ENCODE data around the gene SMIM14. TPM values are rescaled to one million over a fixed set of nuclear protein-coding genes. Genes with fewer than 3 reads are reported as not detected.

The SMIM14 gene
- total and polyA plus RNA-seq, 2 donors (not counting 1 experiment from before 2014, with no cell fraction given), result 39.0 to 41.4 TPM

- DNase-seq (ENCODE audit: low read depth in 2 of 2), result no peak
- Histone ChIP-seq H3K36me3 (ENCODE audit: control insufficient read depth, insufficient read depth, low read length) (no peaks in the 10 kb centered on the region), H3K4me3 (replicated peaks in 1 of 4; ENCODE audit: control extremely low read depth in 1 of 4, insufficient read depth in 1 of 4, low read depth in 3 of 4, low read length in 4 of 4) (no peak overlapping the region), H3K27ac (ENCODE audit: insufficient read depth, low read length) (no peak overlapping the region), H3K9ac (ENCODE audit: insufficient read depth, low read length) (no peak overlapping the region), H4K20me1 (ENCODE audit: control insufficient read depth, extremely low read depth, insufficient read depth, low read length) (no peaks in the 10 kb centered on the region), H3K4me2 (ENCODE audit: extremely low read depth, insufficient read depth, low read length) (no peak overlapping the region), H2AFZ (ENCODE audit: low read length) (no peak overlapping the region), H3K9me3 (ENCODE audit: control insufficient read depth, insufficient read depth, low read depth, low read length) (no peaks in the 10 kb centered on the region), H3K27me3 (ENCODE audit: control insufficient read depth, insufficient read depth, low read length) (no peaks in the 10 kb centered on the region), H3K79me2 (ENCODE audit: control insufficient read depth, insufficient read depth, low read length) (no peaks in the 10 kb centered on the region), H3K4me1 (ENCODE audit: control insufficient read depth, extremely low read depth, insufficient read depth, low read length) (no peaks in the 10 kb centered on the region)
- TF ChIP-seq EZH2 (IDR thresholded peaks at IDR 0.05; ENCODE audit: low read length, missing control alignments), result no peak
- no peak for TF ChIP-seq CTCF (conservative IDR thresholded peaks at IDR 0.05 in 1 of 2, IDR thresholded peaks at IDR 0.05 in 1 of 2; ENCODE audit: low read depth in 1 of 2, low read length in 2 of 2)
These were observed 11.1 kb upstream of the SMIM14 start for GRCh38 chr4:39649639-39650265.

- H2AFZ ChIP-seq (ENCODE audit: low read length), result no peak overlapping the region
- H3K36me3 ChIP-seq (ENCODE audit: control insufficient read depth, insufficient read depth, low read length), result no peaks in the 10 kb centered on the region
- no peak for TF ChIP-seq CTCF (conservative IDR thresholded peaks at IDR 0.05 in 1 of 2, IDR thresholded peaks at IDR 0.05 in 1 of 2; ENCODE audit: low read depth in 1 of 2, low read length in 2 of 2)
- no peak for TF ChIP-seq EZH2 (IDR thresholded peaks at IDR 0.05; ENCODE audit: low read length, missing control alignments)
- H3K4me2 ChIP-seq (ENCODE audit: extremely low read depth, insufficient read depth, low read length), result no peak overlapping the region
- no peaks in the 10 kb centered on the region for H4K20me1 ChIP-seq (ENCODE audit: control insufficient read depth, extremely low read depth, insufficient read depth, low read length)
- no peaks in the 10 kb centered on the region for H3K27me3 ChIP-seq (ENCODE audit: control insufficient read depth, insufficient read depth, low read length)
- no peak overlapping the region for H3K4me3 ChIP-seq (replicated peaks in 1 of 4; ENCODE audit: control extremely low read depth in 1 of 4, insufficient read depth in 1 of 4, low read depth in 3 of 4, low read length in 4 of 4)
- DNase-seq (ENCODE audit: low read depth in 2 of 2), result no peak
- no peaks in the 10 kb centered on the region for H3K4me1 ChIP-seq (ENCODE audit: control insufficient read depth, extremely low read depth, insufficient read depth, low read length)
- no peaks in the 10 kb centered on the region for H3K79me2 ChIP-seq (ENCODE audit: control insufficient read depth, insufficient read depth, low read length)
- H3K9ac ChIP-seq (ENCODE audit: insufficient read depth, low read length), result no peak overlapping the region
- no peak overlapping the region for H3K27ac ChIP-seq (ENCODE audit: insufficient read depth, low read length)
- no peaks in the 10 kb centered on the region for H3K9me3 ChIP-seq (ENCODE audit: control insufficient read depth, insufficient read depth, low read depth, low read length)
These were observed 10.3 kb upstream of the SMIM14 start for GRCh38 chr4:39648827-39649558.

GRCh38 chr4:39648213-39648612, 9.5 kb upstream of the SMIM14 start:
- Histone ChIP-seq H3K9me3 (ENCODE audit: control insufficient read depth, insufficient read depth, low read depth, low read length) (no peaks in the 10 kb centered on the region), H3K27me3 (ENCODE audit: control insufficient read depth, insufficient read depth, low read length) (no peaks in the 10 kb centered on the region), H3K27ac (ENCODE audit: insufficient read depth, low read length) (no peak overlapping the region), H3K4me3 (replicated peaks in 1 of 4; ENCODE audit: control extremely low read depth in 1 of 4, insufficient read depth in 1 of 4, low read depth in 3 of 4, low read length in 4 of 4) (no peak overlapping the region), H3K4me1 (ENCODE audit: control insufficient read depth, extremely low read depth, insufficient read depth, low read length) (no peaks in the 10 kb centered on the region), H3K36me3 (ENCODE audit: control insufficient read depth, insufficient read depth, low read length) (no peaks in the 10 kb centered on the region), H3K4me2 (ENCODE audit: extremely low read depth, insufficient read depth, low read length) (no peak overlapping the region), H3K9ac (ENCODE audit: insufficient read depth, low read length) (no peak overlapping the region), H3K79me2 (ENCODE audit: control insufficient read depth, insufficient read depth, low read length) (no peaks in the 10 kb centered on the region), H2AFZ (ENCODE audit: low read length) (no peak overlapping the region), H4K20me1 (ENCODE audit: control insufficient read depth, extremely low read depth, insufficient read depth, low read length) (no peaks in the 10 kb centered on the region)
- no peak for TF ChIP-seq CTCF (conservative IDR thresholded peaks at IDR 0.05 in 1 of 2, IDR thresholded peaks at IDR 0.05 in 1 of 2; ENCODE audit: low read depth in 1 of 2, low read length in 2 of 2)
- no peak for TF ChIP-seq EZH2 (IDR thresholded peaks at IDR 0.05; ENCODE audit: low read length, missing control alignments)
- no peak for DNase-seq (ENCODE audit: low read depth in 2 of 2)
